HuH-7.5 (cell line): Measurements from ENCODE around the gene SERGEF.
A peak's percentile ranks its signal among the peaks of the same experiment; 100 is the strongest.
"Not testable (repeated sequence)": the region's sequence is repeated elsewhere in the genome, so short reads cannot be mapped to it uniquely, and the experiment has no call there.

ENCODE experiments used
- DNase-seq: peaks from one replicate; pipeline ENCODE4 v3.0.0; 2011; ENCODE audit warnings: low spot score

SERGEF gene

GRCh38 chr11:17906436-17906835 is 106.4 kb downstream of the SERGEF start:
- no peak for DNase-seq

GRCh38 chr11:17905477-17905876 is 107.4 kb downstream of the SERGEF start:
- DNase-seq, result no peak

GRCh38 chr11:17901481-17901880 is 111.4 kb downstream of the SERGEF start:
- DNase-seq, result no peak

- no peak for DNase-seq
Observed at GRCh38 chr11:17898782-17899181, 114.1 kb downstream of the SERGEF start.

GRCh38 chr11:17898071-17898470 is 114.8 kb downstream of the SERGEF start:
- DNase-seq, result no peak

- no peak for DNase-seq
Observed at GRCh38 chr11:17897495-17897894, 115.4 kb downstream of the SERGEF start.

GRCh38 chr11:17896496-17897151 is 116.2 kb downstream of the SERGEF start:
- not testable (repeated sequence) for DNase-seq

GRCh38 chr11:17894929-17895658 is 117.8 kb downstream of the SERGEF start:
- DNase-seq, result no peak

GRCh38 chr11:17892409-17892808 is 120.4 kb downstream of the SERGEF start:
- DNase-seq, result no peak

GRCh38 chr11:17890325-17890724 is 122.5 kb downstream of the SERGEF start:
- no peak for DNase-seq

- DNase-seq, result no peak
Observed at GRCh38 chr11:17887779-17888178, 125.1 kb downstream of the SERGEF start.

- DNase-seq, result no peak
Observed at GRCh38 chr11:17883946-17884345, 128.9 kb downstream of the SERGEF start.

- no peak for DNase-seq
Observed at GRCh38 chr11:17883057-17883456, 129.8 kb downstream of the SERGEF start.

- no peak for DNase-seq
Observed at GRCh38 chr11:17878743-17879142, 134.1 kb downstream of the SERGEF start.

GRCh38 chr11:17877886-17878285 is 135.0 kb downstream of the SERGEF start:
- DNase-seq, result no peak

- DNase-seq, result no peak
Observed at GRCh38 chr11:17876827-17877226, 136.0 kb downstream of the SERGEF start.

- DNase-seq, result no peak
Observed at GRCh38 chr11:17875891-17876290, 137.0 kb downstream of the SERGEF start.

GRCh38 chr11:17873586-17873985 is 139.3 kb downstream of the SERGEF start:
- DNase-seq, result no peak

- not testable (repeated sequence) for DNase-seq
Observed at GRCh38 chr11:17868398-17868797, 144.4 kb downstream of the SERGEF start.

GRCh38 chr11:17867341-17867740 is 145.5 kb downstream of the SERGEF start:
- no peak for DNase-seq

- no peak for DNase-seq
Observed at GRCh38 chr11:17865765-17866428, 146.9 kb downstream of the SERGEF start.

- DNase-seq, result peak; percentile 9
Observed at GRCh38 chr11:17864478-17864941, 148.3 kb downstream of the SERGEF start.
